SK-N-SH treated with all-trans-retinoic acid at 6 μM for 48 hours (cell line): ENCODE data around the gene PDE7B.

ENCODE experiments used
- ATAC-seq: fragments of 200-7000 bp; cut with Tn5 transposase; 3 replicates; pipeline ENCODE4 v1.9.1; 2020; ENCODE audit warnings: mild to moderate bottlenecking, moderate library complexity
- ARNTL ChIP-seq: fragments of 450-650 bp; formaldehyde crosslinking; IDR thresholded peaks from 2 replicates; pipeline ENCODE4 v1.5.0; 2020; ENCODE audit warnings: low read depth, mild to moderate bottlenecking, moderate library complexity, borderline replicate concordance
- BACH2 ChIP-seq: fragments of 250-450 bp; sonication (Bioruptor Pico); IDR thresholded peaks from 2 replicates; pipeline ENCODE4 v1.9.0; 2021; ENCODE audit warnings: mild to moderate bottlenecking, borderline replicate concordance
- CREB5 ChIP-seq: fragments of 250-450 bp; sonication (Bioruptor Pico); IDR thresholded peaks from 2 replicates; pipeline ENCODE4 v1.5.1; 2020; ENCODE audit warnings: low read depth, mild to moderate bottlenecking, moderate library complexity
- CSDC2 ChIP-seq: fragments of 250-450 bp; sonication (Bioruptor Pico); IDR thresholded peaks from 2 replicates; pipeline ENCODE4 v1.5.0; 2020; ENCODE audit warnings: mild to moderate bottlenecking, moderate library complexity
- CSRNP3 ChIP-seq: fragments of 250-450 bp; sonication (Bioruptor Pico); IDR thresholded peaks from 2 replicates; pipeline ENCODE4 v1.5.1; 2021; ENCODE audit warnings: mild to moderate bottlenecking, moderate library complexity
- ESRRG ChIP-seq: fragments of 250-450 bp; sonication (Bioruptor Pico); IDR thresholded peaks from 2 replicates; pipeline ENCODE4 v1.6.1; 2021; ENCODE audit warnings: mild to moderate bottlenecking
- GLIS3 ChIP-seq: fragments of 250-450 bp; sonication (Bioruptor Pico); IDR thresholded peaks from 2 replicates; pipeline ENCODE4 v1.5.0; 2020; ENCODE audit warnings: mild to moderate bottlenecking, moderate library complexity
- ISL1 ChIP-seq: fragments of 250-450 bp; sonication (Bioruptor Pico); IDR thresholded peaks from 2 replicates; pipeline ENCODE4 v2.1.2; 2022; ENCODE audit warnings: mild to moderate bottlenecking, moderate library complexity
- PATZ1 ChIP-seq: fragments of 250-450 bp; sonication (Bioruptor Pico); IDR thresholded peaks from 2 replicates; pipeline ENCODE4 v1.8.0; 2020; ENCODE audit warnings: mild to moderate bottlenecking, moderate library complexity, borderline replicate concordance
- POU6F1 ChIP-seq: fragments of 250-450 bp; sonication (Bioruptor Pico); IDR thresholded peaks from 2 replicates; pipeline ENCODE4 v1.8.0; 2021; ENCODE audit warnings: low read depth, mild to moderate bottlenecking, moderate library complexity, borderline replicate concordance
- PPARA ChIP-seq: fragments of 250-450 bp; sonication (Bioruptor Pico); IDR thresholded peaks from 2 replicates; pipeline ENCODE4 v1.5.0; 2020; ENCODE audit warnings: mild to moderate bottlenecking, borderline replicate concordance
- SNAI2 ChIP-seq: fragments of 250-450 bp; sonication (Bioruptor Pico); IDR thresholded peaks from 2 replicates; pipeline ENCODE4 v1.5.0; 2020; ENCODE audit warnings: mild to moderate bottlenecking, moderate library complexity
- TCF4 ChIP-seq: fragments of 250-450 bp; sonication (Bioruptor Pico); IDR thresholded peaks from 2 replicates; pipeline ENCODE4 v1.8.0; 2021; ENCODE audit warnings: mild to moderate bottlenecking, moderate library complexity, borderline replicate concordance
- TOX ChIP-seq: fragments of 250-450 bp; sonication (Bioruptor Pico); IDR thresholded peaks from 2 replicates; pipeline ENCODE4 v1.8.0; 2021; ENCODE audit warnings: mild to moderate bottlenecking, moderate library complexity, borderline replicate concordance
- ZC3H10 ChIP-seq: fragments of 250-450 bp; sonication (Bioruptor Pico); IDR thresholded peaks from 2 replicates; pipeline ENCODE4 v1.5.1; 2021; ENCODE audit warnings: mild to moderate bottlenecking, moderate library complexity
- ZFP30 ChIP-seq: fragments of 450-650 bp; formaldehyde crosslinking; IDR thresholded peaks from 2 replicates; pipeline ENCODE4 v1.5.0; 2022; ENCODE audit warnings: mild to moderate bottlenecking, moderate library complexity
- ZNF565 ChIP-seq: fragments of 450-650 bp; formaldehyde crosslinking; conservative IDR thresholded peaks from 2 replicates; pipeline ENCODE4 v1.5.0; 2020; ENCODE audit warnings: low read depth, mild to moderate bottlenecking, moderate library complexity
- ZNF70 ChIP-seq: fragments of 450-650 bp; formaldehyde crosslinking; IDR thresholded peaks from 2 replicates; pipeline ENCODE4 v1.5.0; 2020; ENCODE audit warnings: mild to moderate bottlenecking, moderate library complexity
- ZNF8 ChIP-seq: fragments of 450-650 bp; formaldehyde crosslinking; IDR thresholded peaks from 2 replicates; pipeline ENCODE4 v1.5.0; 2020; ENCODE audit warnings: mild to moderate bottlenecking, moderate library complexity
- TF ChIP-seq, protein P1 (sequence below): fragments of 250-450 bp; sonication (Bioruptor Pico); IDR thresholded peaks from 2 replicates; pipeline ENCODE4 v1.5.0; 2020; ENCODE audit warnings: mild to moderate bottlenecking, moderate library complexity

Gene PDE7B

DNA sequence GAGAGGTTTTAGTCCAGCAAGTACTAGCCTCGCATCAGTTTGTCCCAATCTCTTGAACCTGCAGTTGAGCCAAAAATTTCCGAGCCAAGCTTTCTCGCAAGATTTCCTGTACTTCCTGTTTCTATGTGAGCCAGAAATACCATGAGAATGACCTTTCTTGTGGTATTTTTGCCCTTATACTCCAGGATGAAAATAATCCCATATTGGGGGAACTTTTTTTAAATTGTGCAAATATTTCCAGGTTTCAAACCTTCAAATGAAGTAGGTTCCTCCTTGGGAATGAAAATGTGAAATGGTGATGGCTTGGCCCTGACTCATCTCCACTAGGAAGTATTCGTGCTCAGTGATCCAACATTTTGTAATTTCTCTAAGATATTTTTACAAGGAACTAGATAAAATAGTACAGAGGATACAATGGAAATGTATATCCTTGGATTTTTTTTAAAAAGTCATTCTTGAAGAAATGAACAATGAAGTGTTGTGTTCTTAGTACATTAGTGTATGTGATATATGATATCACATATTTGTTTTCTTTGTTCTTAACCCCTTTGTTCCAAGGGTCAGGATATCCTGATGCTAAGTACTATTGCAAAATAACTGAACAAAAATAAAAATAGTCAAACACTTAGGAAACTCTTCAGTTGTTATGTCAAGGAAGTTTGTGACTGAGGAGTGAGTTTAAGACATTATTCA lies 184.0 kb downstream of the PDE7B start:
- no peak for TF ChIP-seq CSRNP3 (CRISPR knock-in tag)
- TF ChIP-seq ZNF8 (CRISPR knock-in tag) = no peak
- no peak for TF ChIP-seq ZFP30 (CRISPR knock-in tag)
- TF ChIP-seq TCF4 (CRISPR knock-in tag) = no peak
- TF ChIP-seq CSDC2 (CRISPR knock-in tag) = no peak
- TF ChIP-seq PPARA (CRISPR knock-in tag) = no peak
- no peak for TF ChIP-seq POU6F1 (CRISPR knock-in tag)
- TF ChIP-seq CREB5 (CRISPR knock-in tag) = no peak
- TF ChIP-seq ZNF565 (CRISPR knock-in tag) = no peak
- no peak for TF ChIP-seq ARNTL (CRISPR knock-in tag)
- TF ChIP-seq, protein P1, sequence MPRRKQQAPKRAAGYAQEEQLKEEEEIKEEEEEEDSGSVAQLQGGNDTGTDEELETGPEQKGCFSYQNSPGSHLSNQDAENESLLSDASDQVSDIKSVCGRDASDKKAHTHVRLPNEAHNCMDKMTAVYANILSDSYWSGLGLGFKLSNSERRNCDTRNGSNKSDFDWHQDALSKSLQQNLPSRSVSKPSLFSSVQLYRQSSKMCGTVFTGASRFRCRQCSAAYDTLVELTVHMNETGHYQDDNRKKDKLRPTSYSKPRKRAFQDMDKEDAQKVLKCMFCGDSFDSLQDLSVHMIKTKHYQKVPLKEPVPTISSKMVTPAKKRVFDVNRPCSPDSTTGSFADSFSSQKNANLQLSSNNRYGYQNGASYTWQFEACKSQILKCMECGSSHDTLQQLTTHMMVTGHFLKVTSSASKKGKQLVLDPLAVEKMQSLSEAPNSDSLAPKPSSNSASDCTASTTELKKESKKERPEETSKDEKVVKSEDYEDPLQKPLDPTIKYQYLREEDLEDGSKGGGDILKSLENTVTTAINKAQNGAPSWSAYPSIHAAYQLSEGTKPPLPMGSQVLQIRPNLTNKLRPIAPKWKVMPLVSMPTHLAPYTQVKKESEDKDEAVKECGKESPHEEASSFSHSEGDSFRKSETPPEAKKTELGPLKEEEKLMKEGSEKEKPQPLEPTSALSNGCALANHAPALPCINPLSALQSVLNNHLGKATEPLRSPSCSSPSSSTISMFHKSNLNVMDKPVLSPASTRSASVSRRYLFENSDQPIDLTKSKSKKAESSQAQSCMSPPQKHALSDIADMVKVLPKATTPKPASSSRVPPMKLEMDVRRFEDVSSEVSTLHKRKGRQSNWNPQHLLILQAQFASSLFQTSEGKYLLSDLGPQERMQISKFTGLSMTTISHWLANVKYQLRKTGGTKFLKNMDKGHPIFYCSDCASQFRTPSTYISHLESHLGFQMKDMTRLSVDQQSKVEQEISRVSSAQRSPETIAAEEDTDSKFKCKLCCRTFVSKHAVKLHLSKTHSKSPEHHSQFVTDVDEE (CRISPR knock-in tag) = no peak
- no peak for TF ChIP-seq ESRRG (CRISPR knock-in tag)
- TF ChIP-seq ISL1 (CRISPR knock-in tag) = no peak
- no peak for TF ChIP-seq TOX
- no peak for TF ChIP-seq ZNF70
- TF ChIP-seq SNAI2 = no peak
- TF ChIP-seq GLIS3 (CRISPR knock-in tag) = no peak
- TF ChIP-seq ZC3H10 = no peak
- no peak for ATAC-seq

GRCh38 chr6:136036071-136036380 lies 184.5 kb downstream of the PDE7B start:
- no peak for ATAC-seq
- TF ChIP-seq PATZ1 (CRISPR knock-in tag) (no peak), ZNF8 (CRISPR knock-in tag) (no peak), CSRNP3 (CRISPR knock-in tag) (no peak), POU6F1 (CRISPR knock-in tag) (no peak), CSDC2 (CRISPR knock-in tag) (no peak), BACH2 (CRISPR knock-in tag) (no peak), CREB5 (CRISPR knock-in tag) (no peak), GLIS3 (CRISPR knock-in tag) (no peak), TOX (no peak), ZC3H10 (no peak), ZFP30 (CRISPR knock-in tag) (no peak), ESRRG (CRISPR knock-in tag) (no peak), ARNTL (CRISPR knock-in tag) (no peak)
- TF ChIP-seq, protein P1 (CRISPR knock-in tag) = no peak
